Measurements from ENCODE around the gene HPS4. TPM values are rescaled to one million over a fixed set of nuclear protein-coding genes. Genes with fewer than 3 reads are reported as not detected.
A peak's percentile ranks its signal among the peaks of the same experiment; 100 is the strongest.
"Not testable (repeated sequence)": the region's sequence is repeated elsewhere in the genome, so short reads cannot be mapped to it uniquely, and the experiment has no call there.

HPS4 gene
- total RNA-seq, 1 donor: 38.5 TPM

- no peak overlapping the region for H3K4me3 ChIP-seq (ENCODE audit: low read depth, low read length)
- peak; percentile 80 for DNase-seq (ENCODE audit: low read depth)
- TF ChIP-seq CTCF (IDR thresholded peaks at IDR 0.05; ENCODE audit: insufficient read depth, low read length): no peak
Observed at GRCh38 chr22:26416670-26417276, 66.8 kb downstream of the HPS4 start.

GRCh38 chr22:26416256-26416655 is 67.3 kb downstream of the HPS4 start:
- DNase-seq (ENCODE audit: low read depth): no peak
- no peak overlapping the region for H3K4me3 ChIP-seq (ENCODE audit: low read depth, low read length)
- no peak for TF ChIP-seq CTCF (IDR thresholded peaks at IDR 0.05; ENCODE audit: insufficient read depth, low read length)

GRCh38 chr22:26414347-26414746 is 69.2 kb downstream of the HPS4 start:
- no peak for TF ChIP-seq CTCF (IDR thresholded peaks at IDR 0.05; ENCODE audit: insufficient read depth, low read length)
- H3K4me3 ChIP-seq (ENCODE audit: low read depth, low read length): no peak overlapping the region
- DNase-seq (ENCODE audit: low read depth): no peak

GRCh38 chr22:26410386-26410785 is 73.2 kb downstream of the HPS4 start:
- TF ChIP-seq CTCF (IDR thresholded peaks at IDR 0.05; ENCODE audit: insufficient read depth, low read length): no peak
- no peak for DNase-seq (ENCODE audit: low read depth)
- H3K4me3 ChIP-seq (ENCODE audit: low read depth, low read length): no peak overlapping the region

GRCh38 chr22:26409719-26410335 is 73.8 kb downstream of the HPS4 start:
- DNase-seq (ENCODE audit: low read depth): no peak
- TF ChIP-seq CTCF (IDR thresholded peaks at IDR 0.05; ENCODE audit: insufficient read depth, low read length): no peak
- no peak overlapping the region for H3K4me3 ChIP-seq (ENCODE audit: low read depth, low read length)

GRCh38 chr22:26408562-26409220 is 74.9 kb downstream of the HPS4 start:
- not testable (repeated sequence) for DNase-seq (ENCODE audit: low read depth); H3K4me3 ChIP-seq (ENCODE audit: low read depth, low read length)

- no peak overlapping the region for H3K4me3 ChIP-seq (ENCODE audit: low read depth, low read length)
- TF ChIP-seq CTCF (IDR thresholded peaks at IDR 0.05; ENCODE audit: insufficient read depth, low read length): no peak
- DNase-seq (ENCODE audit: low read depth): peak; percentile 64
Observed at GRCh38 chr22:26406118-26406517, 77.5 kb downstream of the HPS4 start.
